Suppressor macrophage treated with lipopolysaccharide for 1 hour (primary cell): ENCODE measurements around the gene ZCCHC14.

Source experiments
- DNase-seq, 3 donors: peaks; one replicate each; pipeline ENCODE4 v3.0.0-alpha.2; 2020 to 2022

The ZCCHC14 gene

GRCh38 chr16:87423429-87423828, 69.4 kb downstream of the ZCCHC14 start:
- no peak for DNase-seq

GRCh38 chr16:87422106-87422505, 70.7 kb downstream of the ZCCHC14 start:
- DNase-seq: no peak

- no peak for DNase-seq
Measured at GRCh38 chr16:87421003-87421912, 71.6 kb downstream of the ZCCHC14 start.

GRCh38 chr16:87420026-87421002, 72.5 kb downstream of the ZCCHC14 start:
- DNase-seq: no peak

- DNase-seq: no peak
Measured at GRCh38 chr16:87418644-87419043, 74.2 kb downstream of the ZCCHC14 start.

GRCh38 chr16:87418216-87418615, 74.6 kb downstream of the ZCCHC14 start:
- no peak for DNase-seq

GRCh38 chr16:87417528-87417910, 75.3 kb downstream of the ZCCHC14 start:
- DNase-seq: no peak

- DNase-seq: peak; percentile 64 to 67 (median 65)
Measured at GRCh38 chr16:87416826-87417527, 75.8 kb downstream of the ZCCHC14 start.

GRCh38 chr16:87415441-87415840, 77.4 kb downstream of the ZCCHC14 start:
- DNase-seq: no peak

GRCh38 chr16:87414251-87414680, 78.6 kb downstream of the ZCCHC14 start:
- DNase-seq: no peak

- DNase-seq: no peak
Measured at GRCh38 chr16:87412996-87413421, 79.8 kb downstream of the ZCCHC14 start.

- DNase-seq: no peak
Measured at GRCh38 chr16:87412371-87412995, 80.3 kb downstream of the ZCCHC14 start.

GRCh38 chr16:87411375-87412271, 81.2 kb downstream of the ZCCHC14 start:
- no peak for DNase-seq

- DNase-seq: no peak
Measured at GRCh38 chr16:87410968-87411367, 81.9 kb downstream of the ZCCHC14 start.

- DNase-seq: no peak
Measured at GRCh38 chr16:87410530-87410929, 82.3 kb downstream of the ZCCHC14 start.

GRCh38 chr16:87409781-87410180, 83.0 kb downstream of the ZCCHC14 start:
- DNase-seq: no peak

- DNase-seq: no peak
Measured at GRCh38 chr16:87409153-87409552, 83.7 kb downstream of the ZCCHC14 start.

- peak; percentile 30 to 55 (median 35) for DNase-seq
Measured at GRCh38 chr16:87407511-87408112, 85.2 kb downstream of the ZCCHC14 start.

- no peak for DNase-seq
Measured at GRCh38 chr16:87406495-87407088, 86.2 kb downstream of the ZCCHC14 start.
